HepG2 (cell line): Measurements from ENCODE around the gene ATP2B2.
A peak's percentile ranks its signal among the peaks of the same experiment; 100 is the strongest.

ENCODE experiments used
- ARNT ChIP-seq: fragments of 450-650 bp; IDR thresholded peaks from 2 replicates; pipeline ENCODE4 v1.6.1; 2017
- CSRNP2 ChIP-seq: sonication (generic); formaldehyde crosslinking; conservative IDR thresholded peaks from 2 replicates; pipeline ENCODE4 v1.8.0; 2022; ENCODE audit warnings: low read depth, missing genetic modification reagents
- CTCF ChIP-seq: sonication (generic); formaldehyde crosslinking; IDR thresholded peaks from 2 replicates; pipeline ENCODE4 v1.5.0; 2020; ENCODE audit warnings: mild to moderate bottlenecking, missing genetic modification reagents, moderate library complexity
- HNRNPH1 ChIP-seq: fragments of 200-400 bp; formaldehyde crosslinking; optimal IDR thresholded peaks from 2 replicates; pipeline ENCODE3; 2017; ENCODE audit warnings: mild to moderate bottlenecking, low read depth, low read length
- JUN ChIP-seq: sonication (generic); formaldehyde crosslinking; IDR thresholded peaks from 2 replicates; pipeline ENCODE4 v1.4.0; 2020; ENCODE audit warnings: mild to moderate bottlenecking, missing genetic modification reagents
- MTA3 ChIP-seq: sonication (generic); formaldehyde crosslinking; IDR thresholded peaks from 2 replicates; pipeline ENCODE4 v1.4.0; 2020; ENCODE audit warnings: missing genetic modification reagents
- NFE2L1 ChIP-seq: sonication (generic); formaldehyde crosslinking; IDR thresholded peaks from 2 replicates; pipeline ENCODE4 v1.4.0; 2020; ENCODE audit warnings: missing genetic modification reagents, mild to moderate bottlenecking, borderline replicate concordance
- POLR2AphosphoS5 ChIP-seq: IDR thresholded peaks from 2 replicates; pipeline ENCODE4 v1.6.1; 2012; ENCODE audit warnings: low read depth, low read length
- POLR2G ChIP-seq: fragments of 200-400 bp; formaldehyde crosslinking; IDR thresholded peaks from 2 replicates; pipeline ENCODE4 v1.6.1; 2018; ENCODE audit warnings: mild to moderate bottlenecking, low read depth, low read length, moderate library complexity
- RAD51 ChIP-seq: fragments of 450-650 bp; IDR thresholded peaks from 2 replicates; pipeline ENCODE4 v1.6.1; 2016; ENCODE audit warnings: borderline replicate concordance
- TCF12 ChIP-seq, 2 experiments: fragments of 450-650 bp in 1 of 2; sonication (generic) in 1 of 2; formaldehyde crosslinking in 1 of 2; IDR thresholded peaks; 2 replicates each; pipeline versions ENCODE4 v1.6.1 to v1.8.0; 2017 to 2022; ENCODE audit warnings: antibody characterized with exemption in 1 of 2, mild to moderate bottlenecking in 1 of 2, missing genetic modification reagents in 1 of 2, moderate library complexity in 1 of 2
- ZFY ChIP-seq: sonication (generic); formaldehyde crosslinking; IDR thresholded peaks from 2 replicates; pipeline ENCODE4 v1.4.0; 2020; ENCODE audit warnings: missing genetic modification reagents
- ZNF138 ChIP-seq: sonication (generic); formaldehyde crosslinking; IDR thresholded peaks from 2 replicates; pipeline ENCODE4 v1.5.0; 2020; ENCODE audit warnings: mild to moderate bottlenecking, low read depth, missing genetic modification reagents
- ZNF280B ChIP-seq: sonication (generic); formaldehyde crosslinking; IDR thresholded peaks from 2 replicates; pipeline ENCODE4 v1.5.0; 2020; ENCODE audit warnings: missing genetic modification reagents, mild to moderate bottlenecking, borderline replicate concordance

GRCh38 chr3:10292505-10293419 lies 212.6 kb downstream of the ATP2B2 start, which contains the start of gene GHRL:
- TF ChIP-seq JUN (CRISPR knock-in tag) (no peak), MTA3 (CRISPR knock-in tag) (no peak), CSRNP2 (CRISPR knock-in tag) (no peak), POLR2AphosphoS5 (no peak), ZNF138 (CRISPR knock-in tag) (no peak), NFE2L1 (CRISPR knock-in tag) (no peak), CTCF (CRISPR knock-in tag) (no peak), POLR2G (0 out of 2 replicates have a peak, but pooled peaks have one; percentile 46), ZNF280B (CRISPR knock-in tag) (no peak), ARNT (no peak), TCF12 (IDR thresholded peaks at IDR 0.05) (no peak), TCF12 (CRISPR knock-in tag; IDR thresholded peaks at IDR 0.05) (no peak), RAD51 (no peak), ZFY (no peak), HNRNPH1 (no peak)
